GM23338 (cell line): ENCODE data around the gene ZNF653.

ENCODE experiments used
- CREB1 ChIP-seq: fragments of 250-450 bp; sonication (Bioruptor Pico); IDR thresholded peaks from 2 replicates; pipeline ENCODE4 v1.5.0; 2020; ENCODE audit warnings: low read depth, mild to moderate bottlenecking, moderate library complexity
- EZH2 ChIP-seq: fragments of 200-600 bp; sonication (generic); IDR thresholded peaks from one replicate; pipeline ENCODE4 v1.8.0; 2017; ENCODE audit warnings: antibody characterized with exemption, mild to moderate bottlenecking, low read depth; ENCODE audit not compliant: unreplicated experiment
- EZH2phosphoT487 ChIP-seq: fragments of 200-600 bp; sonication (generic); IDR thresholded peaks from one replicate; pipeline ENCODE4 v1.8.1; 2018; ENCODE audit warnings: antibody characterized with exemption; ENCODE audit not compliant: unreplicated experiment
- JUNB ChIP-seq: IDR thresholded peaks from one replicate; pipeline ENCODE4 v1.6.1; 2016; ENCODE audit warnings: antibody characterized with exemption; ENCODE audit not compliant: unreplicated experiment
- NANOG ChIP-seq: IDR thresholded peaks from 2 replicates; pipeline ENCODE4 v1.6.1; 2016; ENCODE audit warnings: antibody characterized with exemption, borderline replicate concordance
- POLR2AphosphoS5 ChIP-seq: IDR thresholded peaks from 2 replicates; pipeline ENCODE4 v1.6.1; 2016; ENCODE audit warnings: antibody characterized with exemption, low read depth
- STAT1 ChIP-seq: IDR thresholded peaks from one replicate; pipeline ENCODE4 v1.6.1; 2016; ENCODE audit warnings: antibody characterized with exemption; ENCODE audit not compliant: unreplicated experiment
- ZNF114 ChIP-seq: fragments of 250-450 bp; sonication (Bioruptor Pico); IDR thresholded peaks from 2 replicates; pipeline ENCODE4 v1.5.0; 2020; ENCODE audit warnings: mild to moderate bottlenecking, moderate library complexity
- ZNF331 ChIP-seq: fragments of 250-450 bp; sonication (Bioruptor Pico); IDR thresholded peaks from 2 replicates; pipeline ENCODE4 v1.5.0; 2020; ENCODE audit warnings: low read depth, mild to moderate bottlenecking, moderate library complexity
- TF ChIP-seq, protein P1 (sequence below), 2 experiments: fragments of 200-600 bp in 1 of 2; sonication (generic) in 1 of 2; conservative IDR thresholded peaks; 2 replicates each; pipeline versions ENCODE4 v1.5.1 to v1.6.1; 2016 to 2017; ENCODE audit warnings: antibody characterized with exemption in 2 of 2, low read depth in 2 of 2, mild to moderate bottlenecking in 2 of 2, moderate library complexity in 1 of 2
- TF ChIP-seq, protein P2 (sequence below): IDR thresholded peaks from one replicate; pipeline ENCODE4 v1.6.1; 2018; ENCODE audit warnings: antibody characterized with exemption; ENCODE audit not compliant: unreplicated experiment
- TF ChIP-seq, protein P3 (sequence below): IDR thresholded peaks from 2 replicates; pipeline ENCODE4 v1.6.1; 2016; ENCODE audit warnings: antibody characterized with exemption

DNA sequence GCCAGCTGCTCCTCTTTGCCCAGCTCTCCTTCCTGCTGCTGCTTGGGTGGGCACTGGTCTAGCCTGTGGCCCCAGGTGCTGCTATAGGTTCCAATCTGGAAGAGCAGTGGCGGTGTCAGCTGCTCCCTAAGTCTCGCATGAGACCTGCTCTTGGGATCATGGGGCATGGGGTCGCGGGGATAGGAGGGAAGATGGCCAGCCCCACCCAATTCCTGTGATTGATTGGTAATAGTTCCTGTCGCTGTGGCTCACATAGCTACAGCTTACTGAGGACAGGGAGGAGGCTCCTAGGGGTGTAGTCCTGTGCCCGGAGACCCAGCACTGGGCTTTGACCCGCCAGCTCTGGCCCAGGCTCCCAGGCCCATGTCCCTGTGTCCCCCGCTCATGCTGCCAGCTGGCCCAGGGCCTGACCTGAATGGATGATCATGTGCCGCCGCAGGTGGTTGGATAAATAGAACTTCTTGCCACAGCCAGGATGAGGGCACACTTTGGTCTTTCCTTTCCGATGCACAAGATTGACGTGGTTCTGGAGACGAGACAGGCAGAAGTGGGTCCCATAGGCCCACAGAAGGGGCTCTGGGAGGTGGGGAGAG, 20.3 kb downstream of the ZNF653 start:
- TF ChIP-seq ZNF331 (CRISPR knock-in tag) (no peak), POLR2AphosphoS5 (no peak), EZH2phosphoT487 (no peak), EZH2 (no peak), CREB1 (no peak), ZNF114 (CRISPR knock-in tag) (no peak), JUNB (no peak), NANOG (no peak), STAT1 (no peak)
- TF ChIP-seq, protein P1, sequence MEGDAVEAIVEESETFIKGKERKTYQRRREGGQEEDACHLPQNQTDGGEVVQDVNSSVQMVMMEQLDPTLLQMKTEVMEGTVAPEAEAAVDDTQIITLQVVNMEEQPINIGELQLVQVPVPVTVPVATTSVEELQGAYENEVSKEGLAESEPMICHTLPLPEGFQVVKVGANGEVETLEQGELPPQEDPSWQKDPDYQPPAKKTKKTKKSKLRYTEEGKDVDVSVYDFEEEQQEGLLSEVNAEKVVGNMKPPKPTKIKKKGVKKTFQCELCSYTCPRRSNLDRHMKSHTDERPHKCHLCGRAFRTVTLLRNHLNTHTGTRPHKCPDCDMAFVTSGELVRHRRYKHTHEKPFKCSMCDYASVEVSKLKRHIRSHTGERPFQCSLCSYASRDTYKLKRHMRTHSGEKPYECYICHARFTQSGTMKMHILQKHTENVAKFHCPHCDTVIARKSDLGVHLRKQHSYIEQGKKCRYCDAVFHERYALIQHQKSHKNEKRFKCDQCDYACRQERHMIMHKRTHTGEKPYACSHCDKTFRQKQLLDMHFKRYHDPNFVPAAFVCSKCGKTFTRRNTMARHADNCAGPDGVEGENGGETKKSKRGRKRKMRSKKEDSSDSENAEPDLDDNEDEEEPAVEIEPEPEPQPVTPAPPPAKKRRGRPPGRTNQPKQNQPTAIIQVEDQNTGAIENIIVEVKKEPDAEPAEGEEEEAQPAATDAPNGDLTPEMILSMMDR (conservative IDR thresholded peaks at IDR 0.05; ENCODE audit: low read depth in 2 of 2), result no peak
- TF ChIP-seq, protein P2, sequence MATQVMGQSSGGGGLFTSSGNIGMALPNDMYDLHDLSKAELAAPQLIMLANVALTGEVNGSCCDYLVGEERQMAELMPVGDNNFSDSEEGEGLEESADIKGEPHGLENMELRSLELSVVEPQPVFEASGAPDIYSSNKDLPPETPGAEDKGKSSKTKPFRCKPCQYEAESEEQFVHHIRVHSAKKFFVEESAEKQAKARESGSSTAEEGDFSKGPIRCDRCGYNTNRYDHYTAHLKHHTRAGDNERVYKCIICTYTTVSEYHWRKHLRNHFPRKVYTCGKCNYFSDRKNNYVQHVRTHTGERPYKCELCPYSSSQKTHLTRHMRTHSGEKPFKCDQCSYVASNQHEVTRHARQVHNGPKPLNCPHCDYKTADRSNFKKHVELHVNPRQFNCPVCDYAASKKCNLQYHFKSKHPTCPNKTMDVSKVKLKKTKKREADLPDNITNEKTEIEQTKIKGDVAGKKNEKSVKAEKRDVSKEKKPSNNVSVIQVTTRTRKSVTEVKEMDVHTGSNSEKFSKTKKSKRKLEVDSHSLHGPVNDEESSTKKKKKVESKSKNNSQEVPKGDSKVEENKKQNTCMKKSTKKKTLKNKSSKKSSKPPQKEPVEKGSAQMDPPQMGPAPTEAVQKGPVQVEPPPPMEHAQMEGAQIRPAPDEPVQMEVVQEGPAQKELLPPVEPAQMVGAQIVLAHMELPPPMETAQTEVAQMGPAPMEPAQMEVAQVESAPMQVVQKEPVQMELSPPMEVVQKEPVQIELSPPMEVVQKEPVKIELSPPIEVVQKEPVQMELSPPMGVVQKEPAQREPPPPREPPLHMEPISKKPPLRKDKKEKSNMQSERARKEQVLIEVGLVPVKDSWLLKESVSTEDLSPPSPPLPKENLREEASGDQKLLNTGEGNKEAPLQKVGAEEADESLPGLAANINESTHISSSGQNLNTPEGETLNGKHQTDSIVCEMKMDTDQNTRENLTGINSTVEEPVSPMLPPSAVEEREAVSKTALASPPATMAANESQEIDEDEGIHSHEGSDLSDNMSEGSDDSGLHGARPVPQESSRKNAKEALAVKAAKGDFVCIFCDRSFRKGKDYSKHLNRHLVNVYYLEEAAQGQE, result no peak
- TF ChIP-seq, protein P3, sequence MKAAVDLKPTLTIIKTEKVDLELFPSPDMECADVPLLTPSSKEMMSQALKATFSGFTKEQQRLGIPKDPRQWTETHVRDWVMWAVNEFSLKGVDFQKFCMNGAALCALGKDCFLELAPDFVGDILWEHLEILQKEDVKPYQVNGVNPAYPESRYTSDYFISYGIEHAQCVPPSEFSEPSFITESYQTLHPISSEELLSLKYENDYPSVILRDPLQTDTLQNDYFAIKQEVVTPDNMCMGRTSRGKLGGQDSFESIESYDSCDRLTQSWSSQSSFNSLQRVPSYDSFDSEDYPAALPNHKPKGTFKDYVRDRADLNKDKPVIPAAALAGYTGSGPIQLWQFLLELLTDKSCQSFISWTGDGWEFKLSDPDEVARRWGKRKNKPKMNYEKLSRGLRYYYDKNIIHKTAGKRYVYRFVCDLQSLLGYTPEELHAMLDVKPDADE, result no peak
